IMR-90 (cell line): ENCODE measurements around the gene TOR4A. TPM values are rescaled to one million over a fixed set of nuclear protein-coding genes. Genes with fewer than 3 reads are reported as not detected.

Source experiments
- ATAC-seq: fragments of 200-7000 bp; cut with Tn5 transposase; 2 replicates; pipeline ENCODE4 v1.9.1; 2020; ENCODE audit warnings: low read depth, mild to moderate bottlenecking, moderate library complexity
- BruUV-seq: library from RNA; stranded (reverse); fragments of 400-500 nt; replicated peaks from 2 replicates; lab custom pipeline; 2021; lab: Mats Ljungman, UMichigan
- CTCF ChIA-PET: fragments of 300-600 bp; formaldehyde crosslinking; extraction: SDS; loops from one replicate; lab custom pipeline; 2021; ENCODE audit warnings: antibody characterized with exemption; lab: Yijun Ruan, JAX
- POLR2A ChIA-PET: fragments of 300-600 bp; sonication (Branson Sonifier 250); formaldehyde crosslinking; loops from one replicate; lab custom pipeline; 2022; ENCODE audit warnings: antibody characterized with exemption; ENCODE audit not compliant: unreplicated experiment; lab: Charles Lee
- DNase-seq: peaks from one replicate; pipeline ENCODE4 v3.0.0; 2013
- H2AFZ ChIP-seq: replicated peaks from 2 replicates; pipeline ENCODE3; 2013; ENCODE audit warnings: low read length, mild to moderate bottlenecking; ENCODE audit not compliant: poor library complexity
- H2AK5ac ChIP-seq: 2 replicates; pipeline ENCODE4 v1.6.1; 2013; ENCODE audit warnings: low read depth, low read length, inconsistent platforms
- H2AK9ac ChIP-seq: replicated peaks from 2 replicates; pipeline ENCODE3; 2013; ENCODE audit warnings: mild to moderate bottlenecking, low read depth, low read length, moderate library complexity; ENCODE audit not compliant: poor library complexity
- H2BK120ac ChIP-seq: 2 replicates; pipeline ENCODE4 v1.6.1; 2013; ENCODE audit warnings: low read depth, low read length, inconsistent platforms
- H2BK15ac ChIP-seq: 3 replicates; pipeline ENCODE4 v1.6.1; 2013; ENCODE audit warnings: low read depth, low read length, inconsistent platforms
- H2BK20ac ChIP-seq: 2 replicates; pipeline ENCODE4 v1.6.1; 2013; ENCODE audit warnings: low read depth, mild to moderate bottlenecking, inconsistent platforms, low read length, moderate library complexity
- H2BK5ac ChIP-seq: 2 replicates; pipeline ENCODE4 v1.6.1; 2013; ENCODE audit warnings: mild to moderate bottlenecking, low read depth, low read length, inconsistent platforms; ENCODE audit not compliant: poor library complexity, severe bottlenecking
- H3K14ac ChIP-seq: replicated peaks from 2 replicates; pipeline ENCODE4 v1.6.1; 2013; ENCODE audit warnings: low read depth, low read length, inconsistent platforms
- H3K18ac ChIP-seq: 2 replicates; pipeline ENCODE4 v1.6.1; 2013; ENCODE audit warnings: low read depth, low read length, control low read depth
- H3K23ac ChIP-seq: 2 replicates; pipeline ENCODE4 v1.6.1; 2013; ENCODE audit warnings: low read depth, low read length, inconsistent platforms
- H3K27ac ChIP-seq: 2 replicates; pipeline ENCODE4 v1.5.1; 2013; ENCODE audit warnings: mild to moderate bottlenecking, control low read depth, low read length; ENCODE audit not compliant: insufficient read depth
- H3K27me3 ChIP-seq: 2 replicates; pipeline ENCODE4 v1.6.1; 2013; ENCODE audit warnings: low read length; ENCODE audit not compliant: control insufficient read depth, insufficient read depth
- H3K36me3 ChIP-seq: 2 replicates; pipeline ENCODE4 v1.6.1; 2013; ENCODE audit warnings: low read length, mixed read lengths; ENCODE audit not compliant: control insufficient read depth, insufficient read depth
- H3K4ac ChIP-seq: 2 replicates; pipeline ENCODE4 v1.6.1; 2013; ENCODE audit warnings: low read depth, low read length, inconsistent platforms
- H3K4me1 ChIP-seq: 2 replicates; pipeline ENCODE4 v1.6.1; 2013; ENCODE audit warnings: low read length, mixed read lengths; ENCODE audit not compliant: control insufficient read depth, insufficient read depth
- H3K4me2 ChIP-seq: 2 replicates; pipeline ENCODE4 v1.6.1; 2013; ENCODE audit warnings: low read depth, mild to moderate bottlenecking, control low read depth, low read length, moderate library complexity
- H3K4me3 ChIP-seq: 2 replicates; pipeline ENCODE4 v1.5.1; 2013; ENCODE audit warnings: low read depth, mild to moderate bottlenecking, control low read depth, low read length, moderate library complexity; ENCODE audit not compliant: insufficient read depth
- H3K56ac ChIP-seq: 2 replicates; pipeline ENCODE4 v1.6.1; 2013; ENCODE audit warnings: low read length, inconsistent platforms; ENCODE audit not compliant: insufficient read depth; ENCODE audit errors: extremely low read depth
- H3K79me1 ChIP-seq, 2 experiments: 2 replicates each; pipeline ENCODE4 v1.6.1; 2013; ENCODE audit warnings: low read length in 2 of 2, inconsistent platforms in 1 of 2, low read depth in 1 of 2
- H3K9ac ChIP-seq: 2 replicates; pipeline ENCODE4 v1.6.1; 2013; ENCODE audit warnings: low read depth, low read length, control low read depth
- H3K9me1 ChIP-seq: 2 replicates; pipeline ENCODE4 v1.6.1; 2013; ENCODE audit warnings: low read length, inconsistent platforms; ENCODE audit not compliant: insufficient read depth
- H3K9me3 ChIP-seq: 2 replicates; pipeline ENCODE4 v1.6.1; 2013; ENCODE audit warnings: low read length; ENCODE audit not compliant: control insufficient read depth, insufficient read depth
- H4K20me1 ChIP-seq: 2 replicates; pipeline ENCODE4 v1.6.1; 2013; ENCODE audit warnings: low read length, inconsistent platforms; ENCODE audit not compliant: insufficient read depth
- H4K5ac ChIP-seq: 2 replicates; pipeline ENCODE4 v1.6.1; 2013; ENCODE audit warnings: mild to moderate bottlenecking, low read depth, low read length, control low read depth
- H4K8ac ChIP-seq, 2 experiments: 2 replicates each; pipeline ENCODE4 v1.6.1; 2013; ENCODE audit warnings: low read depth in 2 of 2, low read length in 2 of 2, control low read depth in 1 of 2, inconsistent platforms in 1 of 2
- H4K91ac ChIP-seq: 2 replicates; pipeline ENCODE4 v1.6.1; 2013; ENCODE audit warnings: low read depth, low read length, inconsistent platforms; ENCODE audit not compliant: insufficient read depth
- ELK1 ChIP-seq: fragments of 150-350 bp; IDR thresholded peaks from 2 replicates; pipeline ENCODE4 v1.6.1; 2016; ENCODE audit warnings: low read depth, mild to moderate bottlenecking, low read length, moderate library complexity, borderline replicate concordance
- FOS ChIP-seq: fragments of 150-350 bp; IDR thresholded peaks from 2 replicates; pipeline ENCODE4 v1.6.1; 2016; ENCODE audit warnings: low read depth, low read length
- RAD21 ChIP-seq: IDR thresholded peaks from 2 replicates; pipeline ENCODE4 v1.6.1; 2012; ENCODE audit warnings: low read length, improper control_type of control experiment
- RCOR1 ChIP-seq: IDR thresholded peaks from 2 replicates; pipeline ENCODE4 v1.6.1; 2012; ENCODE audit warnings: mild to moderate bottlenecking, low read length, improper control_type of control experiment; ENCODE audit not compliant: insufficient replicate concordance
- WGBS, 2 experiments: methylation state at CpG; one replicate each; pipeline versions ENCODE4 v1.1.5 to v1.1.7; 2013; ENCODE audit warnings: missing lambda C conversion rate in 2 of 2; ENCODE audit not compliant: insufficient read length in 1 of 2; ENCODE audit errors: extremely low coverage in 2 of 2; 5-methylcytosine and 5-hydroxymethylcytosine counted together
- dilution Hi-C: fragments of 300-500 bp; cut with HindIII; formaldehyde crosslinking; loops from one replicate; pipeline ENCODE4 v1.14.3; 2018; ENCODE audit warnings: low sequenced_read_pairs; ENCODE audit not compliant: unreplicated experiment
- in situ Hi-C: fragments of 300-500 bp; cut with MboI; formaldehyde crosslinking; loops from 3 replicates; pipeline ENCODE4 v1.14.3; 2019; ENCODE audit warnings: low sequenced_read_pairs, inconsistent platforms, mixed read lengths
- intact Hi-C: fragments of 100-400 bp; cut with micrococcal nuclease; formaldehyde crosslinking; loops from 2 replicates; pipeline ENCODE4 v1.10.0; 2022
- polyA plus RNA-seq, 3 experiments: library from polyadenylated mRNA; depleted of rRNA; stranded (reverse); fragments of >200 nt; gene quantifications; 2 replicates each; pipeline ENCODE4 v1.2.3, GENCODE V29; 2012; ENCODE audit warnings: low replicate concordance in 1 of 3
- total RNA-seq: library from RNA; depleted of rRNA; stranded (reverse); fragments of >200 nt; gene quantifications from 2 replicates; pipeline ENCODE4 v1.2.3, GENCODE V29; 2012

Gene TOR4A
- total and polyA plus RNA-seq, 2 of the 4 experiments (the other 2 are of a cell fraction) = 9.7 to 22.9 TPM

GRCh38 chr9:137251490-137252268 lies 25.8 kb upstream of the TOR4A start:
- no peak overlapping the region for H2BK20ac ChIP-seq
- H3K79me1 ChIP-seq = peaks cover 4 to 20% of the 10 kb centered on the region in 2 experiments; a peak in 3 of 4 replicates
- peaks cover 4% of the 10 kb centered on the region for H3K36me3 ChIP-seq
- 82% methylated on average over 12 of the region's 22 CpGs; no CpG with 5 or more reads in 1 of the 2 experiments for WGBS, 2 experiments
- peaks cover 13% of the 10 kb centered on the region for H3K4me1 ChIP-seq
- dilution Hi-C loops (no loop called here), intact Hi-C loops (no loop called here), in situ Hi-C loops (no loop called here)
- no peak overlapping the region for H3K9ac ChIP-seq
- no peak overlapping the region for H2AK9ac ChIP-seq
- POLR2A ChIA-PET = no interaction called here
- H3K27ac ChIP-seq = no peak overlapping the region
- no peak overlapping the region for H2BK120ac ChIP-seq
- H4K20me1 ChIP-seq = peaks cover 10% of the 10 kb centered on the region
- no peak overlapping the region for H3K4me2 ChIP-seq
- ATAC-seq (no peak), DNase-seq (no peak)
- TF ChIP-seq FOS = no peak
- TF ChIP-seq RAD21 = no peak
- TF ChIP-seq RCOR1 = no peak
- no peak for TF ChIP-seq ELK1
- BruUV-seq = no TSS peak
- H4K91ac ChIP-seq = no peak overlapping the region
- H4K8ac ChIP-seq = no peak overlapping the region
- CTCF ChIA-PET = no interaction called here
- no peak overlapping the region for H3K23ac ChIP-seq
- H3K4me3 ChIP-seq = no peak overlapping the region
- no peaks in the 10 kb centered on the region for H3K9me3 ChIP-seq
- no peaks in the 10 kb centered on the region for H3K27me3 ChIP-seq
- no peak overlapping the region for H3K18ac ChIP-seq
- H4K5ac ChIP-seq = no peak overlapping the region
- no peak overlapping the region for H2AK5ac ChIP-seq
- H2BK5ac ChIP-seq = no peak overlapping the region
- H3K9me1 ChIP-seq = no peaks in the 10 kb centered on the region
- H2BK15ac ChIP-seq = no peak overlapping the region
- H2AFZ ChIP-seq = no peak overlapping the region
- no peak overlapping the region for H3K4ac ChIP-seq
- H3K56ac ChIP-seq = no peak overlapping the region
- H3K14ac ChIP-seq = no peak overlapping the region
